Activated CD8-positive, alpha-beta memory T cell treated with anti-CD3 and anti-CD28 coated beads, Interleukin-2, amount 50 U/mL, for 24 hours (primary cell): ENCODE data around the gene C12orf76.

ENCODE experiments used
- DNase-seq: peaks from one replicate; pipeline ENCODE4 v3.0.0-alpha.2; 2020; ENCODE audit errors: extremely low read depth

Gene C12orf76

DNA sequence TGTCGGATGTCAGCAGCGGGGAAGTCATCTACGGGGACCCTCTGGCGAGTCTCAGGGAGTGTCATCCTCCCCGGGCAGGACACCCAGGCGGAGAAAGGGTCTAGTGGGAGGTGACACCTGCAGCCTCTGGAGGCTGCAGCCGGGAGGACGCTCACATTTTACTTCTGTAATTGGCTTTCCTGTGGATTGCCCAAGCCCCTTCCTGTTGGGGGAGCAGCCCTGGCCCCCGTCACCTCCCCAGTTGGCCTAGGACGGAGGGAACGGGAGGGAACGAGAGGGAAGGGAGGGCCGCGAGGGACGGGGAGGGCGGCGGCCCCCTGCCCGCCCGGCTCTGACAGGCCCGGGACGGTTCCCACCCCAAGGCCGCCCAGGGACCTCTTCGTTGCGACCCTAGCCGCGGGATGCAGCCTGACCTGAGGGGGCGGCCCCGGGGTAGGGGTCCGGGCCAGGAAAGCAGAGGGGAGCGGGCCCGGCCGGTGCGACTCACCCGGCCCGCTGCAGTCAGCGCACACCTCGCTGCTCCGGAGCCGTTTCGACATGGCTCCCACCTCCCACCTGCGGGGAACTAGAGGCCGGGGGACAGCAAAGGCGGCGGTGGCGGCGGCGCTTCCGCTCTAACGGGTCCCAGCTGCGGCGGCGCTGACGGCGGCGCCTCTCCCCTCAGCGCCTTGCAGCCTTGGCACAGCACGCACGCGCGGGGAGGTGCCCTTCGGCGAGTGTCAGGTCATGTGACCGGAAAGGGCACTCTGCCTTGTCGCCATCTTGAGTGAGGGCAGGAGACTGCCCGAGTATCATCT, 52.4 kb downstream of the C12orf76 start, which contains the start of gene GIT2:
Gene GIT2 (minus strand): TSS at position 683 of the 797 bp plus-strand sequence. CDS start 144 bp downstream, at position 539.
- peak; percentile 73 for DNase-seq

DNA sequence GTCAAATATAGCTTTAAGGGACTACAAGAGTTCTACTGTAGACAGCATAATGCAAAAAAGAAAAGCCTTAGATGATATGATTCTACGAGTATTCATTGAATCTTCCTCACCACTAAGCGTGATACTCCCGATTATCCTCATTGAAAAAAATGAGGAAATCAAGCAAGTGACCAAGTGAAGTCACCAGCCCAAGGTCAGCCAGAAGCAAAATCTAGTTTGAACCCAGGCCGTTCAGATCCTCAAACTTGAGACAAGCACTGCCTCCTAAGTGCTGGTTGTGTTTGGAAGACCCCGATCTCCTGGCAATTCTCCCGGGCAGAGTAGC, 53.0 kb downstream of the C12orf76 start:
- no peak for DNase-seq

DNA sequence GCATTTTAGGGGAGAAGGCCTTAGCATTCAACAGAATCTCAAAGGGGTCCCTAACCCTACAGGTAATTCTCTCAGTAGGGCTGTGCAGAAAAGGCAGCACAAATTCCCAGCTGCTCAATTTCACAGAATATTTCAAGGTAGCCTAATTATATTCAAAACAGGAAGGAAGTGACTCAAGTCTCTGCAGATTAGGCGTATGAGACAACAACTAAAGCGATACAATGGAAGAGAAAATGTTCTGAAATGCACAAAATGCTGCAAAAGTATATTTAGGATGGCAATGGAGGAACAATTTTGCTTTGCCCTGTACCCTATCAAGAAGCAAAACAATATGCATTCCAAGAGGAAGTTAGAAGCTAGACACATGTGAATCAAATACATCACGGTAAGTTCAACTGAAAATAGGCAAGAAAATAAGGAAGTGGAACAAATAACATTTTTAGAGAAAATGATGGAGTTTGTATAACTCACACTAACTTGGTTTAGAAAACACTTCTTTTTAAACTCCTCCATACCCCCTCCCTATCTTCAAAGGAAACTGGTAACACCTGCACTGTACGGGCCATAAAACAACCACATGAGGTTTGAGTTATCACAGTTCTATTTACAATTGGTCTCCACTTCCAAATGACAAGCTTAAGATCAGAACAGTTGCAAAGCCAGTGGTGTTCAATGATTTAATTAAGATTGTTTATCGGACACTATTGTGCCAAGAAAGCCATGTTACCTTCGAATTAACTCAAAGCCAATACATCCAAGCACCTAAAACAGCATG, 53.7 kb downstream of the C12orf76 start:
- no peak for DNase-seq

DNA sequence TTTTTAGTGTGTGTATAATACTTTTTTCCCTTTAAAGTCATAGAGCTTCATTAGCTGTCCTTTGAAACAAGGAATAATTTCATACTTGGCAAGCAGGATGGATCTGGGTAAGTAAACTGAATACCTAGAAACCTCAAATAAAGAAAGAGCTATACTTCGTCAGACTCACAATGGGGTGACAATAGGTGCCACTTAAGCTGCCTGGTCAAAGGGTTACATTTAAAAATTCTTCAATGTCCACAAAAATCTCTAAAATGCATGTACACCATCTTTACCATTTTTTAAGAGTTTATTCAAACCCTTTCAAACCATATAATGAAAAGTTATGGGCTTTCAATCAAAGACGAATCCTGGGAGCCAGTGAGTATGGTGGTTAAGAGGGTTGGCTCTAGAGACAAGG, 55.2 kb downstream of the C12orf76 start:
- no peak for DNase-seq

DNA sequence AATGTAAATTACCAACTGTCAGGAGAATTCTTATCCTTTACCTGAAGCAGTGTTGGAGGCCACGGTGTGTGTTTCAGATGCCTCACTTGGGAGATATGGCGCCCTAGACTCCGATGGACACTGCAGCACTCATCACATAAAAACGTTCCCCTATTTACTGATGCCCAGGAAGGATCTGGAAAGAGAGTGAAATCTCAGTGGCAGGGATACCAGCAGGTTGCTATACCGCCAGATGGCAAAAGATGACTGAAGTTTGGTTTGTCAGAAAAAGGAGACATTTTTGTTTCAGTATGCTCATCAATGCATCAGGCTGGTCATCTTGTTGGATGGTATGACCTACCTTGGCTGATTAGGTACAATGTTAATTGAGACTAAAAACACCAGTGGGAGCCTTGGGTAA, 56.7 kb downstream of the C12orf76 start:
- DNase-seq = no peak
